22Rv1 (cell line): ENCODE measurements around the gene TRAPPC1.

Experiments
- CTCF ChIP-seq: fragments of 450-650 bp; IDR thresholded peaks from 2 replicates; pipeline ENCODE4 v1.5.1; 2017; ENCODE audit warnings: mild to moderate bottlenecking
- ZFX ChIP-seq: fragments of 450-650 bp; IDR thresholded peaks from 2 replicates; pipeline ENCODE4 v1.6.1; 2017; ENCODE audit warnings: antibody characterized with exemption, borderline replicate concordance

- TF ChIP-seq CTCF (no peak), ZFX (no peak)
Observed at GRCh38 chr17:7940743-7941142, 9.0 kb upstream of the TRAPPC1 start.
